ENCODE results near the gene TAF4. TPM values are rescaled to one million over a fixed set of nuclear protein-coding genes. Genes with fewer than 3 reads are reported as not detected.

Gene TAF4
- total RNA-seq, 1 donor from 2014 or later: 20.0 TPM

DNA sequence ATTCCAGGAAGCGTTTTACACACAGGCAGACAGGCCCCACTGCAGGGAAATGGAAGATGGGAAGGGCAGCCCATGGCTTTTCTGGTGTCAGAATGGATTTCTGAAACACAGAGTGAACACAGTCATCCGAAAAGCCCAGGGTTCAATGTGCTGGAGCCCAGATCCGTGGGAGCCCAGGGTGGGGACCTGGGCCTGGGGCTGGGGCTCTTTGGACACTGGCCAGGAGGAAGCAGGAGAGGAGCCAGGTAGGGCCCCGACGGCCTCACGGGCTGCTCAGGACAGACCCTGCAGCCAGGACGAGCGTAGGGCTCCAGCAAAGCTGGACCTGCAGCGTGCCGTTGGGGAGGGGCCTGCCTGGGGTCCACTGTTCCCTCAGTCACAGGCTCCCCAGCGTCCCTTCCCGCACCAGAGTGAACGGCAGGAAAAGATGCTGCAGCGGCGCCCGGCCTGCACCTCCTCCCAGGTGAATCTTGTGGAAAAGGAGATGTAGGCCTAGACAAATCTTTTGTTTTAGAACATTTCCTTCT, 32.3 kb upstream of the TAF4 start:
- Mint-ChIP-seq H3K4me1 (ENCODE audit: low read depth, unreplicated experiment) (no peaks in the 10 kb centered on the region), H3K36me3 (ENCODE audit: unreplicated experiment) (peaks cover 10% of the 10 kb centered on the region), H3K9me3 (ENCODE audit: unreplicated experiment) (peaks cover 10% of the 10 kb centered on the region), H3K27ac (ENCODE audit: unreplicated experiment) (no peak overlapping the region), H3K27me3 (ENCODE audit: unreplicated experiment) (peaks cover 8% of the 10 kb centered on the region), H3K4me3 (ENCODE audit: unreplicated experiment) (no peak overlapping the region)
- DNase-seq: no peak
- TF ChIP-seq, protein P1, sequence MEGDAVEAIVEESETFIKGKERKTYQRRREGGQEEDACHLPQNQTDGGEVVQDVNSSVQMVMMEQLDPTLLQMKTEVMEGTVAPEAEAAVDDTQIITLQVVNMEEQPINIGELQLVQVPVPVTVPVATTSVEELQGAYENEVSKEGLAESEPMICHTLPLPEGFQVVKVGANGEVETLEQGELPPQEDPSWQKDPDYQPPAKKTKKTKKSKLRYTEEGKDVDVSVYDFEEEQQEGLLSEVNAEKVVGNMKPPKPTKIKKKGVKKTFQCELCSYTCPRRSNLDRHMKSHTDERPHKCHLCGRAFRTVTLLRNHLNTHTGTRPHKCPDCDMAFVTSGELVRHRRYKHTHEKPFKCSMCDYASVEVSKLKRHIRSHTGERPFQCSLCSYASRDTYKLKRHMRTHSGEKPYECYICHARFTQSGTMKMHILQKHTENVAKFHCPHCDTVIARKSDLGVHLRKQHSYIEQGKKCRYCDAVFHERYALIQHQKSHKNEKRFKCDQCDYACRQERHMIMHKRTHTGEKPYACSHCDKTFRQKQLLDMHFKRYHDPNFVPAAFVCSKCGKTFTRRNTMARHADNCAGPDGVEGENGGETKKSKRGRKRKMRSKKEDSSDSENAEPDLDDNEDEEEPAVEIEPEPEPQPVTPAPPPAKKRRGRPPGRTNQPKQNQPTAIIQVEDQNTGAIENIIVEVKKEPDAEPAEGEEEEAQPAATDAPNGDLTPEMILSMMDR (IDR thresholded peaks at IDR 0.05; ENCODE audit: partially characterized antibody, unreplicated experiment): no peak

DNA sequence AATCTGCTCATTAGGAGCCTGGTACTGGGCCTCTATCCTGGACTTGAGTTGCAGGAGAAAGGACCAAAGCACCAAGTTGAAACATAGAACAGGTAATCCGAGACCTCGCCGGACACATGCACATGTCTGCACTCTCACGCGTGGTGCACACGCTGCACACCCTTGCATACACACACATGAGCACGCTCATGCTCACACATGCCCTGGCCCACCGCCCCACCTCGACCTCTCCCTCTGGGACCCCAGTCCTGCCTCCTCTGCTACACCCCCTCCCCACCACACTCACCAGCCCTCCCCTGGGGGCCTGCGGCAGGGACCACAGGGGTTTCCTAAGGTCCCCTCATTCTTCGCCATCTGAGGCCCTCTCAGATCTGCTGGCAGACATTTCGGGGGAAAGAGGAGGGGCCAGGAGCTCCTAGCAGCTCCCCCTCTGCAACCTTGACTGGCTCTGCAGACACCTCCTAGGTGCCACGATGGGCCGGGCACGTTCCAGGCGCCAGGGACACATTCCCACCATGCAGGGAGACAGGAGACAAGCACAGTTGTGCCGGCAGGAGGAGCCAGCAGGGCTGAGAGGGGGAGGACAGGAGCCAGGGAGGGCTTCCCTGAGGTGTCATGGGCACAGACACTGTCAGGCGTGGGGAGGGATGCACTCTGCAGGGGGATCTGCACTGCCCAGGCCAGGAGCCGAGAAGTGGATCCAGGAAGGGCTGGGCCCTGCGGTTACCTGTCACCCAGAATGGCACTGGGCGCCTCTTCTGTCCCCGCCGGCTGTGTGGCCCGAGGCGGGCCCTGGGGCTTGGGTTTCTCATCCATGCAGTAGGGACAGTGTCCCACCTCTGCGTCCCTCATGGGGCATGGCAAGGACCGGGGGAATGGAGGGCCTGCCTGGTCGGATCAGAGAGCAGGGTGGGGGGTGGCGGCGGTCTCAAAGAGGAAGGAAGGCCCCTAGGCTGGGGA, 31.0 kb upstream of the TAF4 start:
- TF ChIP-seq, protein P1 (IDR thresholded peaks at IDR 0.05; ENCODE audit: partially characterized antibody, unreplicated experiment): no peak
- no peak for DNase-seq
- Mint-ChIP-seq H3K4me1 (ENCODE audit: low read depth, unreplicated experiment) (no peaks in the 10 kb centered on the region), H3K27ac (ENCODE audit: unreplicated experiment) (no peak overlapping the region), H3K27me3 (ENCODE audit: unreplicated experiment) (peaks cover 6% of the 10 kb centered on the region), H3K4me3 (ENCODE audit: unreplicated experiment) (no peak overlapping the region), H3K9me3 (ENCODE audit: unreplicated experiment) (peaks cover 10% of the 10 kb centered on the region), H3K36me3 (ENCODE audit: unreplicated experiment) (peaks cover 15% of the 10 kb centered on the region)

DNA sequence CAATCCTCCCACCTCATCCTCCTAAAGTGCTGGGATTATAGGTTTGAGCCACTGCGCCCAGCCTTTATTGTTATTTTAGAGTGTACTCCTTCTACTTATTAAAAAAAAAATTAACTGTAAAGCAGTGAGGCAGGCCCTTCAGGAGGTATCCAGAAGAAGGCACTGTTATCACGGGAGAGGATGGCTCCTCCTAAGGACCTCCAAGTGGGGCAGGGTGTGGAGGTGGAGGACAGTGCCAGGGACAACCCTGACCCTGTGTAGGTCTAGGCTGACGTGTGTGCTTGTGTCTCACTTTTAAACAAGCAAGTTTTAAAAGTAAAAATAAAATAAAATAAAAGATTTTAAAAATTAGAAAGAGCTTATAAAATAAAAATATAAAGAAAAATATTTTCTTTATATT, 23.7 kb upstream of the TAF4 start:
- Mint-ChIP-seq H3K36me3 (ENCODE audit: unreplicated experiment) (peaks cover 6% of the 10 kb centered on the region), H3K4me3 (ENCODE audit: unreplicated experiment) (no peak overlapping the region), H3K9me3 (ENCODE audit: unreplicated experiment) (peaks cover 3% of the 10 kb centered on the region), H3K27ac (ENCODE audit: unreplicated experiment) (no peak overlapping the region), H3K4me1 (ENCODE audit: low read depth, unreplicated experiment) (no peaks in the 10 kb centered on the region), H3K27me3 (ENCODE audit: unreplicated experiment) (no peaks in the 10 kb centered on the region)
- TF ChIP-seq, protein P1 (IDR thresholded peaks at IDR 0.05; ENCODE audit: partially characterized antibody, unreplicated experiment): no peak
- no peak for DNase-seq

DNA sequence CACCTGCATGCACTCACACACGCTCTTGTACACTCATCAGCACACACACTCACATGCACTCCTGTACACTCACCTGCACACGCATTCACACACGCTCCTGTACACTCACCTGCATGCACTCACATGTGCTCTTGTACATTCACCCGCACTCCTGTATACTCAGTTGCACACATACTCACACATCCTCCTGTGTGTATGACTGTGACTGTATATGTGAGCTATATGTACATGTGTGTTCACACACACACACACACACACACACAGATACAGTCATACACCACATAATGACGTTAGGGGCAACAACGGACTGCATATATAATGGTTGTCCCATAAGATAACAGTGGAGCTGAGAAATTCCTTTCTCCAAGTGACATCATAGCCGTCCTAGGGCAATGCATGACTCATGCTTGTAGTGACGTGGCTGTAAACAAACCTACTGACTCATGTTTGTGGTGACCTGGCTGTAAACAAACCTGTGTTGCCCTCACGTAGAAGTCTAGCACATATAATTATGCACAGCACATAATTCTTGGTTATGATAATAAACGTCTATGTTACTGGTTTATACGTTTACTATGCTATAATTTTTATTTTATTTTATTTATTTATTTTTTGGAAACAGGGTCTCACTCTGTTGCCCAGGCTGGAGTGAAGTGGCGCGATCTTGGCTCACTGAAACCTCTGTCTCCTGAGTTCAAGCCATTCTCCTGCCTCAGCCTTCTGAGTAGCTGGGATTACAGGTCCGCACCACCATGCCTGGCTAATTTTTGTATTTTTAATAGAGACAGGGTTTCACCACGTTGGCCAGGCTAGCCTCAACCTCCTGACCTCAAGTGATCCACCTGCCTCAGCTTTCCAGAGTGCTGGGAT, 22.8 kb upstream of the TAF4 start:
- DNase-seq: no peak
- no peak overlapping the region for H3K4me3 Mint-ChIP-seq (ENCODE audit: unreplicated experiment)

More for the DNA sequence above, 22.8 kb upstream of the TAF4 start:
- TF ChIP-seq, protein P1 (IDR thresholded peaks at IDR 0.05; ENCODE audit: partially characterized antibody, unreplicated experiment): no peak
- Mint-ChIP-seq H3K27ac (ENCODE audit: unreplicated experiment) (no peak overlapping the region), H3K4me1 (ENCODE audit: low read depth, unreplicated experiment) (no peaks in the 10 kb centered on the region), H3K27me3 (ENCODE audit: unreplicated experiment) (no peaks in the 10 kb centered on the region), H3K9me3 (ENCODE audit: unreplicated experiment) (peaks cover 3% of the 10 kb centered on the region), H3K36me3 (ENCODE audit: unreplicated experiment) (peaks cover 6% of the 10 kb centered on the region)
